ENCODE results near the gene POLN. TPM values are rescaled to one million over a fixed set of nuclear protein-coding genes. Genes with fewer than 3 reads are reported as not detected.

Gene POLN
- total and polyA plus RNA-seq, 8 donors = 0.29 to 5.1 (median 1.4) TPM; not detected in 2

DNA sequence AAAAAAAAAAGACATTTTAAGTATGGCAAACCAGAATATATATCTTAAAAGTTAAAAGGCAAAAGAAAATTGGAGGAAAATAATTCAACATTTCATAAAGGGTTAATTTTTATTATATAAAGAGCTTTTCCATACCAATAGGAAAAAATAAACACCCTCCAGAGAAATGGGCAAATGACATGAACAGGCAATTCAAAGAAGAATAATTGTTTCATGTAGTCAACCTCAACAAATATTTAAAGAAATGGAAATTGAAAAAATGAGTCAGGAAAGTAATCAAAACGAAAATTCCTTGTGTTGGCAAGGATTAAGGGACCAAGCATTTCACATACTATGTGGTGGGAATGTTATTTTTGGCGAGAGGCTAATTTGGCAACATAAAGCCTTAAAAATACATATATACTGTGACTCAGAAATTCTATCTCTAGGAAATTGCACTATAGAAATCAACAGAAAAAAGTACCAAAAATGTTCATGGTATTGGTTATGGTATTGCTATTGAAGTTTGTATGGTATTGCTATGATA is 87.6 kb downstream of the POLN start:
- no peaks in the 10 kb centered on the region for H3K27me3 ChIP-seq
- intact Hi-C loops (cut with DNase I; ENCODE audit: low total_unique reads) = no loop called here
- TF ChIP-seq, protein P1, sequence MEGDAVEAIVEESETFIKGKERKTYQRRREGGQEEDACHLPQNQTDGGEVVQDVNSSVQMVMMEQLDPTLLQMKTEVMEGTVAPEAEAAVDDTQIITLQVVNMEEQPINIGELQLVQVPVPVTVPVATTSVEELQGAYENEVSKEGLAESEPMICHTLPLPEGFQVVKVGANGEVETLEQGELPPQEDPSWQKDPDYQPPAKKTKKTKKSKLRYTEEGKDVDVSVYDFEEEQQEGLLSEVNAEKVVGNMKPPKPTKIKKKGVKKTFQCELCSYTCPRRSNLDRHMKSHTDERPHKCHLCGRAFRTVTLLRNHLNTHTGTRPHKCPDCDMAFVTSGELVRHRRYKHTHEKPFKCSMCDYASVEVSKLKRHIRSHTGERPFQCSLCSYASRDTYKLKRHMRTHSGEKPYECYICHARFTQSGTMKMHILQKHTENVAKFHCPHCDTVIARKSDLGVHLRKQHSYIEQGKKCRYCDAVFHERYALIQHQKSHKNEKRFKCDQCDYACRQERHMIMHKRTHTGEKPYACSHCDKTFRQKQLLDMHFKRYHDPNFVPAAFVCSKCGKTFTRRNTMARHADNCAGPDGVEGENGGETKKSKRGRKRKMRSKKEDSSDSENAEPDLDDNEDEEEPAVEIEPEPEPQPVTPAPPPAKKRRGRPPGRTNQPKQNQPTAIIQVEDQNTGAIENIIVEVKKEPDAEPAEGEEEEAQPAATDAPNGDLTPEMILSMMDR (IDR thresholded peaks at IDR 0.05) = no peak
- TF ChIP-seq POLR2AphosphoS5 (IDR thresholded peaks at IDR 0.05) = no peak
- TF ChIP-seq EP300 (IDR thresholded peaks at IDR 0.05) = no peak
- no peak for TF ChIP-seq POLR2A (IDR thresholded peaks at IDR 0.05)

DNA sequence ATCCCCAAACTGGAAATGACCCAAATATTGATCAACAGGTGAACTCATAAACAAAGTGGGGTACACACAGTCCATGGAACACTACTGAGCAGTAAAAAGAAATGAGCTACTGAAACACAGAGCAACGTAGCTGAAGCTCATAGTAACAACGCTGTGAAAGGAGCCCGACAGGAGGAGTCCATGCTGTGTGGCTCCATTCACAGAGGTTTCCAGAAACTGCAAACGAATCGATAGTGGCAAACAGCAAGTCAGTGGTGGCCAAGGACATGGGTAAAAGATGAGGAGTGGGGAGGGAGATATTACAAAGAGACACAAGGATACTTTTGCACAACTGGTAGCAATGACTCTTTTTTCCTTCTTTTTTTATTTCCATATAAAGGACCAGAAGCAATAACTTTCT is 90.4 kb downstream of the POLN start:
- Histone ChIP-seq H3K27ac (no peak overlapping the region), H3K4me3 (no peak overlapping the region), H3K9me3 (peaks cover 0 to 6% (median 2%) of the 10 kb centered on the region in 4 donors), H3K4me1 (no peaks in the 10 kb centered on the region), H3K36me3 (no peaks in the 10 kb centered on the region), H3K27me3 (no peaks in the 10 kb centered on the region)
- intact Hi-C loops (cut with DNase I; ENCODE audit: low total_unique reads) = no loop called here
- WGBS, 5 donors = 68 to 82% (median 79%) methylated on average over 5 of the region's 5 CpGs
- no peak for DNase-seq
- TF ChIP-seq POLR2AphosphoS5 (IDR thresholded peaks at IDR 0.05) = no peak
- TF ChIP-seq, protein P1 (IDR thresholded peaks at IDR 0.05) = no peak
- no peak for TF ChIP-seq EP300 (IDR thresholded peaks at IDR 0.05)
- TF ChIP-seq POLR2A (IDR thresholded peaks at IDR 0.05) = no peak

More for the DNA sequence above, 87.6 kb downstream of the POLN start:
- no peak for DNase-seq
- Histone ChIP-seq H3K9me3 (peaks cover 0 to 6% (median 2%) of the 10 kb centered on the region in 4 donors), H3K4me3 (no peak overlapping the region), H3K36me3 (no peaks in the 10 kb centered on the region), H3K27ac (no peak overlapping the region), H3K4me1 (no peaks in the 10 kb centered on the region)
- WGBS, 5 donors = 75 to 78% (median 76%) methylated on average over 2 of the region's 2 CpGs

DNA sequence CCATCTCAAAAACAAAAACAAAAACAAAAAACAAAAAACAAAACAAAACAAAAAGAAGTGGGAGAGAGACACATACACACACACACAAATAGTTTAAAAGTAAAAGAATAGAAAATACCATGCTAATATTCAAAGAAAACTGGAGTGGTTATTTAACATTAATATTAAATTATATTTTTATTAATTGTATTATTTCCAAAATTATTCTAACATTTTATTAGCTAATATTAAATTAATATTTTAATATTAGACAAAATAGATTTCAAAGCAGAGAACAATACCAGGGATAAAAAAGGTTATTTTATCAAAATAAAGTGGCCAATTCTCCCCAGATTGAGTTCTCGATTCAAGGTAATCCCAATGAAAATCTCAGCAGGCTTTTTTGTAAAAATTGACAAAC is 91.8 kb downstream of the POLN start:
- Histone ChIP-seq H3K27me3 (no peaks in the 10 kb centered on the region), H3K27ac (no peak overlapping the region), H3K9me3 (peaks cover 0 to 6% (median 2%) of the 10 kb centered on the region in 4 donors), H3K36me3 (no peaks in the 10 kb centered on the region), H3K4me3 (no peak overlapping the region), H3K4me1 (no peaks in the 10 kb centered on the region)
- intact Hi-C loops (cut with DNase I; ENCODE audit: low total_unique reads) = no loop called here
- TF ChIP-seq POLR2A (IDR thresholded peaks at IDR 0.05) (no peak), POLR2AphosphoS5 (IDR thresholded peaks at IDR 0.05) (no peak), EP300 (IDR thresholded peaks at IDR 0.05) (no peak)
- TF ChIP-seq, protein P1 (IDR thresholded peaks at IDR 0.05) = no peak
- no peak for DNase-seq
- 93 to 100% (median 100%) methylated on average over 1 of the region's 1 CpG for WGBS, 5 donors

DNA sequence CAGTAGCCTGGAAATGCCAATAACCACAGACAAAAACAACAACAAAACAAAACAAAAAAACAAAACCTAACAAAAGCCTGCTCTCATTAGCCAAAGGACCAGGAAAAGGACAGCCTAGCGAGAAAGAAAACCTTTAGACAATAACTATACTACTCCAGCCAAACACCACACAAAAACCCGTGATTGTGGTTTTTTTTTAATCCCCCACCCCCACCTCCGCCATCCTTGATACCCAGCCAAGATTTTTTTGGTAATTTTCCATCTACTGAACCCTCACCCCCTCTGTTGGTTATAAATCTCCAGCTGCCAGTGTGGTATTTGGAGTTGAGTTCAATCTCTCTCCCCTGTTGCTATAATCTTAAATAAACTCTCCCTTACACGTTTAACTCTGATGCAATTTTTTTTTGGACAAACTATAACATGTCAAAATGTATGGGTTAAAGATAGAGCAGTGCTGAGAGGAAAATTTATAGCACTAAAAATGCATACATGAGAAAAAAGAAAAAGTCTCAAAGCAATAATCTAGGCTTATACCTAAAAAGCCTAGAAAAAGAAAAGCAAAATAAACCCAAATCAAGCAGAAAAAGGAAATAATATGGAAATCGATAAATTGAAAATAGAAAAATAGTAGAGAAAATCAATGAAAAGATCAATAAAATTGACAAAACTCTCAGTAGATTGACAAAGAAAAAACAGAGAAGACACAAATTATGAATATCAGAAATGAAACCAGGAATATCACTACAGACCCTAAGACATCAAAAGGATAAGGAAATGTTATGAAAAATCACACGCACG is 99.1 kb downstream of the POLN start:
- no peak for DNase-seq
- intact Hi-C loops (cut with DNase I; ENCODE audit: low total_unique reads) = no loop called here
- Histone ChIP-seq H3K4me3 (no peak overlapping the region), H3K4me1 (no peaks in the 10 kb centered on the region), H3K9me3 (no peaks in the 10 kb centered on the region), H3K27ac (no peak overlapping the region), H3K27me3 (no peaks in the 10 kb centered on the region), H3K36me3 (no peaks in the 10 kb centered on the region)
- 58 to 66% (median 63%) methylated on average over 7 of the region's 7 CpGs for WGBS, 5 donors
- TF ChIP-seq POLR2A (IDR thresholded peaks at IDR 0.05) (no peak), EP300 (IDR thresholded peaks at IDR 0.05) (no peak), POLR2AphosphoS5 (IDR thresholded peaks at IDR 0.05) (no peak)
- TF ChIP-seq, protein P1 (IDR thresholded peaks at IDR 0.05) = no peak

Data from stomach (tissue), 9 donors.